Thymus (tissue), 11 donors: Measurements from ENCODE around the gene LYRM2. TPM values are rescaled to one million over a fixed set of nuclear protein-coding genes. Genes with fewer than 3 reads are reported as not detected.

Source experiments
- DNase-seq, 9 donors: peaks; one replicate each; pipeline ENCODE4 v3.0.0-alpha.2; 2013; ENCODE audit warnings: low spot score in 9 of 9, low read depth in 6 of 9, missing footprints in 1 of 9
- H3K27ac ChIP-seq, 2 donors: one replicate each; pipeline ENCODE4 v1.5.1; 2013; ENCODE audit warnings: control low read depth in 1 of 2, low read depth in 1 of 2, low read length in 1 of 2, mild to moderate bottlenecking in 1 of 2, moderate library complexity in 1 of 2
- H3K27me3 ChIP-seq, 2 donors: one replicate each; pipeline ENCODE4 v1.5.1; 2013; ENCODE audit warnings: low read length in 1 of 2; ENCODE audit not compliant: control insufficient read depth in 2 of 2, insufficient read depth in 1 of 2
- H3K36me3 ChIP-seq, 2 donors: one replicate each; pipeline ENCODE4 v1.5.1; 2013; ENCODE audit warnings: low read length in 1 of 2, mild to moderate bottlenecking in 1 of 2, moderate library complexity in 1 of 2; ENCODE audit not compliant: control insufficient read depth in 2 of 2, insufficient read depth in 2 of 2
- H3K4me1 ChIP-seq, 2 donors: one replicate each; pipeline ENCODE4 v1.5.1; 2013; ENCODE audit warnings: low read length in 2 of 2; ENCODE audit not compliant: control insufficient read depth in 2 of 2, insufficient read depth in 2 of 2
- H3K4me3 ChIP-seq, 2 donors: one replicate each; pipeline ENCODE4 v1.5.1; 2013; ENCODE audit warnings: low read length in 2 of 2, control low read depth in 1 of 2, mild to moderate bottlenecking in 1 of 2
- H3K9me3 ChIP-seq, 2 donors: one replicate each; pipeline ENCODE4 v1.5.1; 2013; ENCODE audit warnings: low read length in 1 of 2, mild to moderate bottlenecking in 1 of 2; ENCODE audit not compliant: control insufficient read depth in 2 of 2, insufficient read depth in 1 of 2
- WGBS: extraction: QIAGEN DNeasy Blood & Tissue Kit; methylation state at CpG from one replicate; pipeline ENCODE4 v1.1.7; 2013; 5-methylcytosine and 5-hydroxymethylcytosine counted together
- polyA plus RNA-seq: library from polyadenylated mRNA; stranded (reverse); fragments of 200-250 nt; gene quantifications from one replicate; pipeline ENCODE4 v1.2.3, GENCODE V29; 2013
- total RNA-seq: library from RNA; stranded (reverse); fragments of 120-200 nt; gene quantifications from one replicate; pipeline ENCODE4 v1.2.4, GENCODE V29; 2013
- donor health status: healthy.

Gene LYRM2
- total and polyA plus RNA-seq, 2 donors, result 15.7 to 30.5 TPM

DNA sequence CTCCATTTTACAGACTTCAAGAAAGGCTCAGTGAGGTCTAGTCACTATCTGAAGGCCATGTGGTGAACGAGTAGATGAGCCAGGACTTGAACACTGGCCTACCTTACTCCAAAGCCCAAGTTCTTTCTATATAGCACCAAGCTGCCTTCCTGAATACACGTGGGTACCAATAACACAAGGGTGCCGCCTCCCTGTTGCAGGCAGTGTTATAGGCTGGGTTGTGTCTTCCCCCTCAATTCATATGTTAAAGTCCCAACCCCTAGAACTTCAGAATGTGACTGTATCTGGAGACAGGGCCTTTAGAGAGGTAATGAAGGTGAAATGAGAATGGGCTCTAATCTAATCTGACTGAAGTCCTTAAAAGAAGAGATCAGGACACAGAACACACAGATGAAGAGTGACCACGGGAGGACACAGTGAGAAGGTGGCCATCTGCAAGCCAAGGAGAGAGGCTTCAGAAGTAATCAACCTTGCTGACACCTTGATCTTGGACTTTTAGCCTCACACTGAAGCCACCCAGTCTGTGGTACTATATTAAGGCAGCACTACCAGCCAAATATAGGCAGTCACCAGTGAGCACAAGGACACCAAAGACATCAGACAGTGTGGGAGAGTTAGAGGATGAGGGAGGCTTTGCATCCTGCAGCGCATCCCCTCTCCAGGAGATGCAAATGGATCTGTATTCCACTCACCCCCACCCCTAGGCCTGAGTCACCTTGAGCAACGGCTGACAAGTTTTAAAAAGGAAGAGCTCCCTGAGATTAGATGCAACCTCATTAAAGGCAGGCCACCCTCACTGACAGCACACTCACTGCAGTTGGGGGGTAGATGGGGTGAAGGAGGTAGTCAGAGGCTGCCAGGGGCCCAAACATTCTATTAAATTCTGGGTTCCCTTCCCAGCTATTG lies 40.9 kb upstream of the LYRM2 start:
- no peaks in the 10 kb centered on the region for H3K9me3 ChIP-seq
- no peak for DNase-seq
- no peak overlapping the region for H3K4me3 ChIP-seq
- WGBS, result 95% methylated on average over 6 of the region's 6 CpGs
- H3K36me3 ChIP-seq, result peaks cover 47 to 80% of the 10 kb centered on the region in 2 donors
- no peak overlapping the region for H3K27ac ChIP-seq
- no peaks in the 10 kb centered on the region for H3K4me1 ChIP-seq
- no peaks in the 10 kb centered on the region for H3K27me3 ChIP-seq

DNA sequence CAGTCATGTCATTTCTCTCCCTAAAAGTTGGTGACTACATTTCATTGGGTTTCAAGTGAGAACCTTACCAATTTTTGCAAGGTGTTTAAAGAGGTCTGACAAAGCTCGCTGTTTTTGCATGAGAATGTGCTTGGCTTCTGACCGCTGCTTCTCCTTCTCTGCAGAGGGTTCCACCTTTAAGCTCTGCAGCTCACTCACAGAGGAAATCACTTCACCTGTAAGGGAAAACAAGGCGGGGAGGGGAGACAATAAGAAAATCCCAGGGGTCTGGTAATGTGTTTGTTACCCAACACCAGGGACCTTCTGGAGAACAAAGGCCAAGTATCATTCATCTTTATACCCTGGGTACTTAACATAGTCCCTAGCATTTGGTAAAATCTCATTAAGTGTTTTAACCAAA lies 40.0 kb upstream of the LYRM2 start:
- Histone ChIP-seq H3K4me3 (no peak overlapping the region), H3K27me3 (no peaks in the 10 kb centered on the region), H3K36me3 (peaks cover 46 to 84% of the 10 kb centered on the region in 2 donors), H3K9me3 (no peaks in the 10 kb centered on the region), H3K27ac (no peak overlapping the region), H3K4me1 (no peaks in the 10 kb centered on the region)
- 98% methylated on average over 3 of the region's 3 CpGs for WGBS
- DNase-seq, result no peak

DNA sequence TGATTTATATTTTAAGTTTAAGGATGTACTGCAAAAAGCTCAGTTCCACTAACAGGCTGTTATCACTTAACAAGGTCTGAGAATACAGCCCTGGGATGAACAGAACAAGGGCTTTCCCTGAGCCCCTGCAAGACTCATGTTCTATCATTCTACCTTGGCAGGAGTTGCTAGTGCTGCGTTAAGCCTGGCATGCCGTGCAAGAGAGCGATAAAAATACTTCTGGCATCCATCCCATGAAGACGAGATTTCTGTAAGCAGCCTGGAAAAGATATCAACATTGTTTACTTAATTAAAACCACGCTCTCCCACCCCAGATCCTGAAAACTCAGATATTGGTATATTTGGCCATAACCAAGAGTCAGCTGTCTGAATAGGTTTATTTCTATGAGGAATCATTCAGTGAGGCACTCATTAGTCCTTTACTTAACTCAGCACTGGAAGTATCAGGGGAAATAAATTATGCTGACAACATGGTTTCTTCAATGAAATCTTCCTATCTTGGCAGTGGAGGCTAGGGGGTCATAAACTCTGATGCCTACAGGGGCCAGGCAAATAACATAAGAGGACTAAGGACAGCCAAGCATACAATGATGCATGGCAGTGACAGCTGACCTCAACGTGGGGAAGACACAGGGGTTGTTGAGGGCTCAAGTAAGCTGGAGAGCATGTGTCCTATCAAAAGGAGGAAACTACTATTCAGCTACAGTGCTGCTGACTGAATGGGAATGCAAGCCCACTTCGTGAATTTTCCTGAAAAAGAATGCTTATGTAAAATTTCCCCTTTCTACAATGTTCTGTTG lies 37.6 kb upstream of the LYRM2 start:
- DNase-seq, result no peak
- H3K4me1 ChIP-seq, result no peaks in the 10 kb centered on the region
- H3K9me3 ChIP-seq, result no peaks in the 10 kb centered on the region
- no peak overlapping the region for H3K27ac ChIP-seq
- H3K36me3 ChIP-seq, result peaks cover 50 to 86% of the 10 kb centered on the region in 2 donors
- 93% methylated on average over 7 of the region's 7 CpGs for WGBS
- H3K4me3 ChIP-seq, result no peak overlapping the region
- H3K27me3 ChIP-seq, result no peaks in the 10 kb centered on the region

DNA sequence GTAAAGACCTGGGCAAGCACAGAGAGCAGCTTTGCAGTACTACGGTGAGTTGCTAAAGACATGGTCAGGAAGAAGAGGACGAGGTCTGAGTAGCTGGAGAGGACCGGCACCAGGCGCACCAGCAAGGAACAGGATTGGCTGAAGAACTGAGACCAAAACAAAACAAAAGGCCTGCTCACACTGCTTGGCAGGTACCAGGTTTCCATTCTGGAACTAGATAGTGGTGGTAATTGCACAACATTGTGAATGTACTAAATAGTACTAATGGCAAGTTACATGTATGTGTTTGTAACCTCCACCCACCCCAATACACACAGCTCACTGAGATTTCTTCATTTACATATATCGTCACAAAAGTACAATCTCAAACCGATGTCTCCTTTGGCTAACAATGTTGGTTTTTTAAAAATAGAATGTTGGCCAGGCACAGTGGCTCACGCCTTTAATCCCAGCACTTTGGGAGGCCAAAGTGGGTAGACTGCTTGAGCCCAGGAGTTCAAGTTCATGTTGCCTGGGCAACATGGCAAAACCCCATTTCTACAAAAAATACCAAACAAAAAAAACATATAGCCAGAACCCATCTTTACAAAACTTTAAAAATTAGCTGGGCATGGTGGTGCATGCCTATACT lies 32.5 kb upstream of the LYRM2 start:
- no peaks in the 10 kb centered on the region for H3K4me1 ChIP-seq
- H3K9me3 ChIP-seq, result no peaks in the 10 kb centered on the region
- no peak overlapping the region for H3K4me3 ChIP-seq
- no peak overlapping the region for H3K27ac ChIP-seq
- WGBS, result 97% methylated on average over 7 of the region's 7 CpGs
- no peaks in the 10 kb centered on the region for H3K27me3 ChIP-seq
- DNase-seq, result no peak
- H3K36me3 ChIP-seq, result peaks cover 48 to 72% of the 10 kb centered on the region in 2 donors

DNA sequence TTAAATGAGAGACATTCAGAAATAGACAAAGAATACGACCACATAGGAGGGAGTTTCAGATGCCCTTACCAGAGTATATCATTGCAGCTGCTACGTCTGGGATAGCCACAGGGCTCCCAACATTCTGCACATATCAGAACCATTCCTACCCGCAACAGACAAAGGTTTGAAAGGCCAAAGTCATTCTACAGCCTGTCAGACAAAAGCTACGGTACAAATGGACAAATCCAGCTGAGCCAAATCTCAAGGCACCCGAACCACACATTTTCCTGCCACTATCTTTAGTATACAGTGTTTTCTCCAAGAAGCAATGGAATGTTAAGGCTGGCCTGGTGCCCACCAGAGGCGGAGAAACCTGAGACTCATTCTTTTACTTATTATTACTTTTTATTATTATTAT lies 30.5 kb upstream of the LYRM2 start:
- Histone ChIP-seq H3K27me3 (no peaks in the 10 kb centered on the region), H3K9me3 (no peaks in the 10 kb centered on the region), H3K27ac (no peak overlapping the region), H3K4me1 (no peaks in the 10 kb centered on the region), H3K36me3 (peaks cover 31 to 57% of the 10 kb centered on the region in 2 donors), H3K4me3 (no peak overlapping the region)
- DNase-seq, result no peak
- WGBS, result 89% methylated on average over 6 of the region's 6 CpGs

- no peak for DNase-seq
- Histone ChIP-seq H3K27ac (no peak overlapping the region), H3K4me3 (no peak overlapping the region), H3K4me1 (no peaks in the 10 kb centered on the region), H3K36me3 (peaks cover 25 to 55% of the 10 kb centered on the region in 2 donors), H3K9me3 (no peaks in the 10 kb centered on the region), H3K27me3 (no peaks in the 10 kb centered on the region)
- WGBS, result 97% methylated on average over 5 of the region's 5 CpGs
Measured at GRCh38 chr6:89667872-89668556, 29.5 kb upstream of the LYRM2 start.

DNA sequence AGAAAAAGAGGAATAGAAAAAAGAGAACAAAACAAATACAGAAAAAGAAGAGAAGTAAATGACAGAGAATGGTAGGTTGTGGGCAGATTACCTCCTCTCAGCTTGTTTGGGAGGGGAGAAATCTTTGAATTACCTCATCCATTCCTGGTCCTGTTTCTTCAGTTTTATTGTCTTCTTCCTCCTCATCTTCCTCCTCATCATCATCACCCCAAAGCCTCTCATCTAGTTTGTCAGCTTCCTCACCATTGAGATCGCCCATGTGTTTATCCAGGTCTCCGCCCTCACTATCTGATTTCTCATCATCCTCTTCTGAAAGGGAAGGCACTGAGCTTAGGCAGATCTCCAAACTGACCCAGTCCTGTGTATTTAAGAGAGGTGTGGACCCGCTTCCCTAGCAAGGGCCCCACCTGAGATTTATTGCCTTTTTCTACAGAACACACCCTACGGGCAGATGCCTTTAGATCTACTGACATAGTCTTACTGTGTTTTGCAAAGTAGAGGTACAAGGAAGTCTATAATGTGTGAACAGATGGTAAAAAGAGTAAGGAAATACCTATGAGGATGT lies 24.2 kb upstream of the LYRM2 start:
- Histone ChIP-seq H3K36me3 (peaks cover 18 to 59% of the 10 kb centered on the region in 2 donors), H3K9me3 (no peaks in the 10 kb centered on the region), H3K4me3 (no peak overlapping the region), H3K4me1 (no peaks in the 10 kb centered on the region), H3K27ac (no peak overlapping the region), H3K27me3 (no peaks in the 10 kb centered on the region)
- no peak for DNase-seq
- WGBS, result 98% methylated on average over 4 of the region's 4 CpGs

- H3K4me3 ChIP-seq, result no peak overlapping the region
- DNase-seq, result no peak
- peaks cover 22 to 64% of the 10 kb centered on the region in 2 donors for H3K36me3 ChIP-seq
- H3K27me3 ChIP-seq, result no peaks in the 10 kb centered on the region
- no peaks in the 10 kb centered on the region for H3K4me1 ChIP-seq
- 97% methylated on average over 1 of the region's 1 CpG for WGBS
- no peak overlapping the region for H3K27ac ChIP-seq
- no peaks in the 10 kb centered on the region for H3K9me3 ChIP-seq
Measured at GRCh38 chr6:89661559-89661958, 23.0 kb upstream of the LYRM2 start.
